Progenitor cell of endocrine pancreas (in vitro differentiated cells): ENCODE data around the gene CR1. TPM values are rescaled to one million over a fixed set of nuclear protein-coding genes. Genes with fewer than 3 reads are reported as not detected.
"Not testable (repeated sequence)": the region's sequence is repeated elsewhere in the genome, so short reads cannot be mapped to it uniquely, and the experiment has no call there.

Experiments used
- DNase-seq: peaks from one replicate; pipeline ENCODE4 v3.0.0; 2021; ENCODE audit warnings: low spot score; ENCODE audit not compliant: unreplicated experiment
- H3K27ac Mint-ChIP-seq: 2 replicates; pipeline ENCODE4 v1.8.0; 2021; ENCODE audit warnings: mild to moderate bottlenecking, moderate library complexity, mixed read lengths
- H3K27me3 Mint-ChIP-seq: 2 replicates; pipeline ENCODE4 v1.8.0; 2021; ENCODE audit warnings: mixed read lengths
- H3K36me3 Mint-ChIP-seq: 2 replicates; pipeline ENCODE4 v1.8.0; 2022; ENCODE audit warnings: mixed read lengths; ENCODE audit not compliant: insufficient read depth
- H3K4me1 Mint-ChIP-seq: 2 replicates; pipeline ENCODE4 v1.8.0; 2021; ENCODE audit warnings: low read depth, mixed read lengths
- H3K4me3 Mint-ChIP-seq: 2 replicates; pipeline ENCODE4 v1.8.0; 2021; ENCODE audit warnings: low read depth, mild to moderate bottlenecking, moderate library complexity, mixed read lengths
- H3K9me3 Mint-ChIP-seq: 2 replicates; pipeline ENCODE4 v1.8.0; 2021; ENCODE audit warnings: low read depth, mixed read lengths
- total RNA-seq: library from RNA; stranded (reverse); gene quantifications from 2 replicates; pipeline ENCODE4 v1.2.1, GENCODE V29; 2021
- TF ChIP-seq, protein P1 (sequence below): fragments of 200-600 bp; sonication (generic); IDR thresholded peaks from one replicate; pipeline ENCODE4 v1.5.0; 2021; ENCODE audit warnings: antibody characterized with exemption, mild to moderate bottlenecking; ENCODE audit not compliant: unreplicated experiment

CR1 gene
- total RNA-seq, 1 donor from 2014 or later: 0.41 TPM

DNA sequence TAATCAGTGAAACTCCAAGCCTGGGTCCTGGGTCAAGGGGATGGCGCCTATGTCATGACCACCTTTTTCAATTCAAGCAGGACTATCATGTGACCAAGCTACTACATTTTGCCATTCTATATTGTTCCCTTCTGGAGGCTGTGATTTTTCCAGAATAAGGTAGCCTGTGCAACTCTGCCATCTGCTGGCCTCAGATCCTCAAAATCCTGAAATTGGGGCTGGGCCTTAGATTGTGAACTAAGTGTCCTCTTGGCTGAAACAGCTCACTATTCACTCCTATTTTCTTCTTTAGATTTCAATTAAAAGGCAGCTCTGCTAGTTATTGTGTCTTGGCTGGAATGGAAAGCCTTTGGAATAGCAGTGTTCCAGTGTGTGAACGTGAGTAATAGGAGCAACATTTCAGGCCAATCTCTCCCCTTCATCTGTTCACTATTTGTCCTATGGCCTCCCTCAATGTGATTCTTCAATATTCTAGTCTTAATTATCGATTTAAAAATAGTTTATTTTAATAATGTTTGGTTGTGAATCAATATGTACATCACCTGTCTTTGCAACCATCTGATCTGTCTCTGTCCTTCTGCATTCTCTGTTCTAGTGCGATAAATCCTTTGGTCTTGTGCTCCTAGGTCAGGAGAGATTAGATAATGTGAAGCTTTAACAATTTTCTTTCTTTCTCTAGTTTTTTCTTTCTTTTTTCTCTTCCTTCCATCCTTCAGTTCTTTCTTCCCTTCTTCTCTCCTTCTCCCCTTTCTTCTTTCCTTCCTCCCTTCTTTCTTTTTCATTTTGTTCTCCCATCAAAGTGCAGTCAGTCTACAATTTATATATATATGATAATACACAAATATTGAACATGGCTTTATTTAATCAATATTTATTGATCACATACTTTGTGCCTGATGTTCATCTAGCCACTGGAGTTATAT is 69.8 kb downstream of the CR1 start:
- DNase-seq: no peak
- TF ChIP-seq, protein P1, sequence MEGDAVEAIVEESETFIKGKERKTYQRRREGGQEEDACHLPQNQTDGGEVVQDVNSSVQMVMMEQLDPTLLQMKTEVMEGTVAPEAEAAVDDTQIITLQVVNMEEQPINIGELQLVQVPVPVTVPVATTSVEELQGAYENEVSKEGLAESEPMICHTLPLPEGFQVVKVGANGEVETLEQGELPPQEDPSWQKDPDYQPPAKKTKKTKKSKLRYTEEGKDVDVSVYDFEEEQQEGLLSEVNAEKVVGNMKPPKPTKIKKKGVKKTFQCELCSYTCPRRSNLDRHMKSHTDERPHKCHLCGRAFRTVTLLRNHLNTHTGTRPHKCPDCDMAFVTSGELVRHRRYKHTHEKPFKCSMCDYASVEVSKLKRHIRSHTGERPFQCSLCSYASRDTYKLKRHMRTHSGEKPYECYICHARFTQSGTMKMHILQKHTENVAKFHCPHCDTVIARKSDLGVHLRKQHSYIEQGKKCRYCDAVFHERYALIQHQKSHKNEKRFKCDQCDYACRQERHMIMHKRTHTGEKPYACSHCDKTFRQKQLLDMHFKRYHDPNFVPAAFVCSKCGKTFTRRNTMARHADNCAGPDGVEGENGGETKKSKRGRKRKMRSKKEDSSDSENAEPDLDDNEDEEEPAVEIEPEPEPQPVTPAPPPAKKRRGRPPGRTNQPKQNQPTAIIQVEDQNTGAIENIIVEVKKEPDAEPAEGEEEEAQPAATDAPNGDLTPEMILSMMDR: peak; percentile 45
- H3K36me3 Mint-ChIP-seq: no peaks in the 10 kb centered on the region

DNA sequence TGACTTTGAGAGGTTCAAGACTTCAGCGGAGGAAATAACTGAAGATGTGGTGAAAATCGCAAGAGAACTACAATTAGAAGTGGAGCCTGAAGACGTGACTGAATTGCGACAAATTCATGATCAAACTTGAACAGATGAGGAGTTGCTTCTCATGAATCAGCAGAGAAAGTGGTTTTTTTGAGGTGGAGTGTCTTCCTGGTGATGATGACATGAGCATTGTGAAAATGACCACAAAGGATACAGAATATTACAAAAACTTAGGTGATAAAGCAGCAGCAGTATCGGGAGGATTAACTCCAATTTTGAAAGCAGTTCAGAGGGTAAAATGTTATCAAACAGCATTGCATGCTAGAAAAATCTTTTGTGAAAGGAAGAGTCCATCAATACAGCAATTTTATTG is 76.0 kb downstream of the CR1 start:
- not testable (repeated sequence) for H3K4me1 Mint-ChIP-seq, H3K27ac Mint-ChIP-seq, H3K27me3 Mint-ChIP-seq, H3K4me3 Mint-ChIP-seq, H3K9me3 Mint-ChIP-seq, H3K36me3 Mint-ChIP-seq, DNase-seq

More for the DNA sequence above, 69.8 kb downstream of the CR1 start:
- H3K9me3 Mint-ChIP-seq: no peaks in the 10 kb centered on the region
- H3K27ac Mint-ChIP-seq: no peak overlapping the region
- no peak overlapping the region for H3K4me3 Mint-ChIP-seq
- peaks cover 1% of the 10 kb centered on the region for H3K4me1 Mint-ChIP-seq
- H3K27me3 Mint-ChIP-seq: no peaks in the 10 kb centered on the region

DNA sequence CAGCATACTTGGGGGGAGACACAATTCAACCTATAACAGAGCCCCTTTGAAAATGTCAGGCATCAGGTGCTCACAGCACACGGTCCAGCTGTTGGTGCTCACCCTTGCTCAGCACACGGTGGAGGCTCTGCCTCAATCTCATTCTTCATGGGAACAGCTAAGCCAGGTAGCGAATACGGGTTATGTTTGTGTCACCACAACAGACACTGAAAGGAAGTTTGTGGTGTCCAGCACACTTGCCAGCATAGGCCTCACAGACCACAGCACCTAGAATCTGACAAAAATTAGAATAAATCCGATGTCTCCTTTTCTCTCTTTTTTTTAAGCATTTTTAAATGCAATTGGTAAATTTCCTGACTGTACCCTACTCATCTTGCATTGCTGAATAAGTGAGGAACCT is 77.1 kb downstream of the CR1 start:
- not testable (repeated sequence) for H3K4me3 Mint-ChIP-seq, H3K4me1 Mint-ChIP-seq, DNase-seq, H3K9me3 Mint-ChIP-seq, H3K36me3 Mint-ChIP-seq, H3K27ac Mint-ChIP-seq, H3K27me3 Mint-ChIP-seq

DNA sequence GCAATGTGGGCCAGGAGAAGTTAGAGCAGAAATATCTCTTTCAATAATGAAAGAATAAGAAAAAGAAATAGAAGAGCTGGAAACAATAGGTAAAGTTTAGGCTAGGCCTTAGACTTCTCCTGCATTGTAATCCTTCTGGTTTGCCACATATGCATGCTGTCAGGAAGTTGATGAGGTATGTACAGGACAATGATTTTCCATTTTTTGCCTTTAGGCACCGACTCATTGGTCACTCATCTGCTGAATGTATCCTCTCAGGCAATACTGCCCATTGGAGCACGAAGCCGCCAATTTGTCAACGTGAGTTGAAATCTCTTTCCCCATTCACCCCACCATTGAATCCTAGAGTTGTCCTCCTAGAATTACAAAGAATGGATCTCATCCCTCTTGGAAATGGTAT is 79.4 kb downstream of the CR1 start:
- H3K27ac Mint-ChIP-seq, H3K9me3 Mint-ChIP-seq, H3K4me1 Mint-ChIP-seq, H3K4me3 Mint-ChIP-seq, H3K36me3 Mint-ChIP-seq, H3K27me3 Mint-ChIP-seq, DNase-seq: not testable (repeated sequence)

DNA sequence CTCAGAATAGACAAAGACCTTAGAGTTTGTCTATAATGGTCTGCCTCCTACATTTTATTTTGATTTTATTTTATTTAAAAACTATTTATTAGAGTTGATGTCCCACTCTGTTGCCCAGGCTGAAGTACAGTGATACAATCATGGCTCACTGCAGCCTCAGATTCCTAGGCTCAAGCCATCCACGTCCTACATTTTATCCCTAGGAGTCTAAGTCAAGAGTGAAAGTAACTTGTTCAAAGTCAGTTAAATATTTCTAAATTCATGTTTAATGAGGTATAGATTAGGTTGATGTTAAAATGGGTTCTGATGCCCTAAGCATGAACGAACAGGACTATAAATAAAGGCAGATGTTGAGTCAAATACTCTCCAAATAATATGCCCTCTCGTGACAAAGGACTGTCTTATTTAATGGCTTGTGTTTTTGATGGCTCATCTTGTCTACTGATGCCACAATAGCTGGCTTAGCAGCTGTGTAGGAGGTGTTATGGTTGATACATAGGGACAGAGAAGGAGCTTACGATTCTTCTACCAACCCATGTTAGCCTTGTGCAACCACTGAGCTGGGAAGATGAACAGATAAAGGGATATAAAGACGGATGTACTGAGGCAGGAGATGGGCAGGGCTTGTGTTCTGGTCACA is 83.0 kb downstream of the CR1 start:
- Mint-ChIP-seq H3K27me3 (peaks cover 10% of the 10 kb centered on the region), H3K27ac (no peak overlapping the region), H3K36me3 (no peaks in the 10 kb centered on the region), H3K9me3 (no peaks in the 10 kb centered on the region), H3K4me3 (no peak overlapping the region), H3K4me1 (no peaks in the 10 kb centered on the region)
- no peak for DNase-seq
- TF ChIP-seq, protein P1: no peak

DNA sequence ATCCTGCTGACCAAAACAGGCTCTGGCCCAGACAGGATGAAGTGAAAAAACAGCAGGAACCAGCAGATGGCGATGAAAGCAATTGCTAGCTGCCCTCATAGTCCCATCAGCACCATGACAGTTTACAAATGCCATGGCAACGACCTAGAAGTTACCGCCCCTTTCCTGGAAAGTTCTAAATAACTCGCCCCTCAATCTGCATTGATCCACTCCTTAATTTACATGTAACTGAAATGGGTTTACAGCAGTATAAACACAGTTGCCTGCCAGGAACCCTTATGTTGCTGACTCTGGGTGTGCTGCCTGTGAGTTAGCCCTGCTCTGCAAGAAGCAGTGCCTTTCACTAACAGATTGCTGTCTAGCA is 83.5 kb downstream of the CR1 start:
- Mint-ChIP-seq H3K4me3 (no peak overlapping the region), H3K27me3 (peaks cover 10% of the 10 kb centered on the region), H3K9me3 (no peaks in the 10 kb centered on the region), H3K27ac (no peak overlapping the region), H3K36me3 (no peaks in the 10 kb centered on the region), H3K4me1 (no peaks in the 10 kb centered on the region)
- peak; percentile 18 for DNase-seq
- TF ChIP-seq, protein P1: peak; percentile 70
